Measurements from ENCODE around the gene PAX7.

- TF ChIP-seq CTCF (IDR thresholded peaks at IDR 0.05; ENCODE audit: borderline replicate concordance, extremely low read depth, low read length, poor library complexity, severe bottlenecking) = no peak
- TF ChIP-seq EZH2 (IDR thresholded peaks at IDR 0.05; ENCODE audit: borderline replicate concordance, low read depth, low read length, severe bottlenecking) = no peak
Observed at GRCh38 chr1:18775341-18775740, 144.7 kb downstream of the PAX7 start.
